Activated effector memory CD4-positive, alpha-beta T cell treated with anti-CD3 and anti-CD28 coated beads, Interleukin-2, amount 50 U/mL, for 16 hours (primary cell): Measurements from ENCODE around the gene VRK1.
"Not testable (repeated sequence)": the region's sequence is repeated elsewhere in the genome, so short reads cannot be mapped to it uniquely, and the experiment has no call there.

ENCODE experiments used
- DNase-seq: peaks from one replicate; pipeline ENCODE4 v3.0.0-alpha.2; 2020

VRK1 gene

DNA sequence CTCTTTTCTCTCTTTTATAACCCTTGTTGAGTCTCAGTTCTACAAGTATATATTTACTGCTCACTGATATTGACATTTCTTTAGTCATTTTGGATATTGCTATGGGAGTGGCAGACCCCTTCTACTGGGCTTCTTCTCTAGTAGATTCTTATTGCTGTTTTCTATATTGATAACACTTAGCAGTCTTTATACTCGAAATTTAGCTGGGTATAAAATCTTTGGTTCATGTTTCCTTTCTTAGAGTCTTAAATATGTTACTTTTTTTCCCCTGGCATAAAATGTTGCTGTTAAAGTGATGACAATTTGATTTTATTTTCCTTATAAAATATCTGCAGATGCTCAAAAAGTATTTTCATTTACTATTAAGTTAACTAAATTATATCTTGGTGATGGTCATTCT is 32.6 kb downstream of the VRK1 start:
- DNase-seq = no peak

DNA sequence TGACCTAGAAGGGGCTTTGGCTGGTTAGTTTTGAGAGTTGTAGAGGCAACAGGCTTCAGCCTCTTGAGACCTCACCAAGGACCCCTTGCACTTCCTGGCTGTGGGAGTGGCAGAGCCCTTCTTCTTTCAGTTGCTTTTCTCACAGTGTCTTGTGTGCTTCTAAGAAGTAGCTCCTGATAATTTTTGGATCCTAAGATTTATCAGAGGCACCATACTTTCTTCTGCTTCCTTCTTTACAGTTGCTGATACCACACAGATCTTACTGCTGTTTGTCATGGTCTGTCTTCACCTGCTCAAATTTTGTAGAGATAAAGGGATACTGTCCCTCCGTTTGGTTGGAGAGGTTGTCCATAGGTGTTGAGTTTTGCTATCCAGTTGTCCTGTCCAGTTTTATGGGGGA is 33.8 kb downstream of the VRK1 start:
- DNase-seq = no peak

DNA sequence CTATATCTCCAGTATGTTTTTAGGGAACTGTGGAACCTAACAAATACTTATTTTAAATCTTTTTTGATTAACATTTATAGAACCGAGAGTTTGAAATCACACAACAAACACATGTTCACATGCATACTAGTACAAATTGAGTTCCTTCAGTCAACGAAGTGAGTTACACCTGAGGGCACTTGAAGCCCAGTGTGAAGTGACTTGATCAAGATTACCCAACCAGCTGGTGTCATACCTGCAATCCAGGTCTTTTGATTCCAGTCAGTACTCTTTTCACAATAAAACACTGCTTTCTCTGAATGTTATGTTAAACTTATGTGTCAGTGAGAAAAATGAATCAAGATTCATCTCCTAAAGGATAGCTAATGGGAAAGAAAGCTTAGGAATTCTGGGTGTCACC is 35.2 kb downstream of the VRK1 start:
- no peak for DNase-seq

DNA sequence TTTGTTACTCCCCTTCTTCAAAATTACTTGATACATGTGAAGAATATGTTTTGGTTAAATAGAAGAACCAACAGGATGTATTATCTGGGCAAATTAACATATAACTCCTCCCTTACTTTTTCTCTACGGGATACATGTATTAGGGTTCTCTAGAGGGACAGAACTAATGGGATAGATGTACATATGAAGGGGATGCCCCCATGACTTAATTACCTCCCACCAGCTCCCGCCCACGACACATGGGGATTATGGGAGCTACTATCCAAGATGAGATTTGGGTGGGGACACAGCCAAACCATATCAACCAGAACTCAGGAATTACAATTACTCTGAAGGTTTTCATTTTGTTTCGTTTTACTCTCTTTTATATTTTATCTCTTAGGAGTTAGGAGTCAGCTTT is 41.3 kb downstream of the VRK1 start:
- DNase-seq = no peak

DNA sequence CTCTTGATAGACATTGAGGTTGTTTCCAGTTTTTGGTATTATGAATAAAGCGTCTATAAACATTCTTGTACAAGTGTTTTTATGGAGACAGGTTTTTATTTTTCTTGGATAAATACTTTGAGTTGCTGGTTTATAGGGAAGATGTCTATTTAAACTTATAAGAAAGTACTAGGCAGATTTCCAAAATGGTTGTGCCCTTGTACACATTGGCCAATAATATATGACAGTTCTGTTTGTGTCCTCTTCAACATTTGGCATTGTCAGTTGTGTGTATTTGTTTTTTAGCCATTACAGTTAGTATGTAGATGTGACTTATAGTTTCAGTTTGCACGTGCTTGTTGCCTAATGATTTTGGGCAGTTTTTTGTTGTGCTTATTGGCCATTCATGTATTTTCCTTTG is 42.1 kb downstream of the VRK1 start:
- no peak for DNase-seq

DNA sequence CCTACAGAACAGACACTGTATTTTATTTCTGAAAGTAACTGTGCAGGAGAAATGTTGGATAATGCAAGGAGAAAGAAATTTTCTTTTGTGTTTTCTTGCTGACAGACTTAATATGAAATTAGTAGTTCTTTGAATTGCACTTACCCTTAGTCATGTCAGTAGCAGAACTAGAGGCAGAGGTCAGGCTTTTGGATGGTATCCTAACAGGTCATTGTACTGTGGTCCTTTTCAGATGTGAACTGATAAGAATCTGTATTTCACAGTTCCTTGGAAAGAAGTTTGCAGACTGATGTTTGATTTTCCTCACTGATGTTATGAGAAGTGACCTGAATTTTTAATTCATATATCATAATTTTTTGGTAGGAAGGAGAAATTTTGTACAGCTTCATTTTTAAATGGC is 46.0 kb downstream of the VRK1 start:
- no peak for DNase-seq

DNA sequence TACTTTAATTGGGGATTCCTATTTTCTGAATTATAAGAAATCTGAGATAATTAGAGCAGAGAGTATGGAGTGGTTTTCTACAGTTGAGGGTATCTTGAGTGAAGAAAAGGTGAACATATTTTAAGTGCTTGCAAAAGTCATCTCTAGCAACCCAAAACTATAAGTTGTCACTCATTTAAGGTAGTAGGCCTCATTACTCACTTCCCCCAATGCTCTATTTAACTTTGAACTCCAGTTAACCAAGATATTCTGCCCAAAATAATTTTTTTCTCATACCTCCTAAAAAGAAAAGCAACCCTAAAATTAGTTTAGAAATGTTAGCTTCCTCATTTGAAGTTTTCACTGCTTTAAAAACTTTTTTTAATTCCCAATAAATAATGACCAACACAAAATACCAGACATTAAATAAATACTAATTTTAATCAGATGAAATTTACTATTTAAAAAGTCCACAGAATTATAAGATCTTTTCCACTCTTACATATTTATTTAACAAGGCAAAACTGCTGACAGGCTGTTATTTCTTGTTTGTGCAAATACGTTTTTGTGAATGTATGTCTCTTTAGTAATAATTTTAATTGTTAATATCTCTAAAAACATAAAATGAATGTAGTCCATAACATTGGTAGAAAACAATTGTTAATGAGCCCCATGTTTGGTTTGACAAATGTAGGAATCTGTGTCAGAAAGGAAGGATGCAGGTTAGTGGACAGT is 47.8 kb downstream of the VRK1 start:
- no peak for DNase-seq

DNA sequence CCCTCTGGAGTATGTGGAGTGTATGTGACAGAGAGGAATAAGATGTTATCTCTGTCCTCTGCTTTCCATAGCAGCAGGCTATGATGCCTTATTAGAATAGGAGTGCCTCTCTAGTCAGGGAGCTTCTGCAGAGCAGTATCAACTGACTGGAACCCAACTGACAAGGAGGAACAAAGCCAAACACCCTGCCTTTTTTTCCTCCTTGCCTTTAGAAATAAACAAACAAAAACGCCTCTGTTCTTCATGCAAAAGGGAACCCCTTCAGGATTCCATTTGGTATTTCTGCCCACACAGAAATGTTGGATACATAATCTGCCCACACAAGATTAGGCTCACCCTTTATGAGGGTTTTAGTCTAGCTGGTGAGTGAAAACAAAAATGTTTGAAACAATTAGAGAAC is 50.3 kb downstream of the VRK1 start:
- DNase-seq = no peak

DNA sequence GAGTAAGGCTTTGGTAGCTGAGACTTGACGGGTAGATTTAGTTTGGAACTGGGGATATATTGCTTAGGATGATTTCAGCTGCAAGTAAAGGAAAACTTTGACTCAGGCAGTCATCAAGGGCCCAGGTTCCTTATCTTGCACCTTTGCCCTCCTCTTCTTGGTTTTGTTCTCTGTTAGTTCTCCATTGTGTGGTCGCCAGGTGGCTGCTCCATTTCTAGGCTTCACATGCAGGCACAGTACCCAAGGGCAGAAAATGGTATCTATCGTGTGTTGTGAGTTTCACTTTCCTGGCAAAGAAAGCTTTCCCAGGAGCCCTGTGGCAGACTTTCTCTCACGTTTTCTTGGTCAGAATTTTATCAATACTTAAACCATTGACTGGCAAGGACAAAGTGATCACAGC is 50.8 kb downstream of the VRK1 start:
- DNase-seq = no peak

DNA sequence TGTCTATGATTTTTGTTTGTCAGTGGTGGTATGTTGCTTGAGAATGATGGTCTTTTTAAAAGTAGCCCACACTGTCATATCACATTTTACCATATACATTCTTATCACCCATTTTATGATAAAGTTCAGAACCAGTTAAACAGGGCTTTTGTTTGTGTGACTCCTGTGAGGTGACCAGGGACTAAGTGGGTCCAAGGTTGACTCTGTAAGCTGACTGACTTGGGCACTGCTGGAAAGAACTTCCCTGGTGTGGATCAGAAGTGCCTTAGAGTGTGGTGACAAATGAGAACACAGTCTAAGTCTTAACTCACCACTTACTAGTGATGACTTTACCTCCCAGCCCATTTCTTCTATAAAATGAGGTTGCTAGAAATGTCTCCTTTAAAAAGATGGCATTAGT is 52.6 kb downstream of the VRK1 start:
- DNase-seq = no peak

DNA sequence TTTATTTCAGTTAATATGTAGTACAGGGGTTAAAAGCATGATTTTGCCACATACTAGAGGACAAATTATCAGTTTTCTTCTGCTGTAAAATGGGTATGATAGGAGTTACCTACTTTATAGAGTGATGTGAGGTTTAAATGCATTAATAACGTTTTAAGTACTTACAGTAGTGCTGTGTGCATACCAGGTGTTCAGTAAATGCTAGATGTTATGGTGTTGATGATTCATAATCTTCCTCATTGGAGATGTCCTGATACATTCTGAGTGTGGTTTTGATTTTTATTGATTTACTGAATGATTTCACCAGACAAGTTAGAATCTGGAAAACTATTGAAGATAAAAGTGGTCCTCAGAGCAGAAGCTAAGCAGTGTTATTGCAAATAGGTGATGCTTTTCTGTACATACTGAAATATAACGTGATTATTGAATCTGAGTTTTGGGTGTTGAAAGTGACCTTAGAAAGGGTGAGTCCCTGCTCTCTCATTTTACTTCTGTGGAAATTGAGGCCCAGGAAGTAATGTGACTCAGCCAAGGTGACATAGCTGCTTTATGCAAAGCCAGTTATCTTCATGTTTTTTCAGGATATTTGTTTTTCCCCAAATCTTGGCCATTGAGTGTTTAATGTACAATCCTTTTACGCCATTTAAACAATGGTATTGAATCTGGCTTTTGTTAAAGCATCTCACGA is 54.7 kb downstream of the VRK1 start:
- no peak for DNase-seq

DNA sequence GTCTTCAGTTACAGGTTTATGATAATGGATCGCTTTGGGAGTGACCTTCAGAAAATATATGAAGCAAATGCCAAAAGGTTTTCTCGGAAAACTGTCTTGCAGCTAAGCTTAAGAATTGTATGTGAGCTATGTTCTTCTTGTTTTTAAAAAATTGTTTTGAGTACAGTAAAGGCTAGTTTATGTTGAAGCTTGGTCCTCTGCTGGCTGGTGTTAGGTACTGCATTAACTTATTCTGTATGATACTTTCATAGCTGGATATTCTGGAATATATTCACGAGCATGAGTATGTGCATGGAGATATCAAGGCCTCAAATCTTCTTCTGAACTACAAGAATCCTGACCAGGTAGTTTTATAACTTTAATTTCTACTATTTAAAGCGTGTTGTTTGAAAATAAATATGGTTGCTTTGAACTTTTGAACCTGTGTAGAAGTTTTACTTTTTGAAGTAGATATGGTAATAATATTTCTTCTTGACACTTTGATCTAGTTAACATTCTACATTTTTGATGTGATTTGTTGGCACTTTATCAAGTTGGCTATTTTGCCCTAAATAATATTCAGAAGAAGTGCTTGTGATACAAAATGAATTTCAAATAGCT is 55.7 kb downstream of the VRK1 start:
- DNase-seq = no peak

DNA sequence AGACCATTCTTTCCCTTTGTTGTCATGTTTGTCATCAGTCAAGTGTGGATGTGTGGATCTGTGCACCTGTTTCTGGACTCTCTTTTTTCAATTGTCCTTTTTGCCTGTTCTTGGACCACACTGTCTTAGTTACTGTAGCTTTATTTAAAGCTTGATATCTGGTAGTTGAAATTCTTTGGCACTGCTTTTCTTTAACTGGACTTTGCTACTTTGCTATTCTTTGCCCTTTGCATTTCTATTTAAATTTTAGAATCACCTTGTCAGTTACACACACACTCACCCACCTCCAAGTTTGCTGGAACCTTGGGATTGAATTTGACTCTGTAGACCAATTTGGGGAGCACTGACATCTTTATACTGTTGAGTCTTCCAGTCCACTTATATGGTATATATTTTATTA is 61.5 kb downstream of the VRK1 start:
- DNase-seq = no peak

DNA sequence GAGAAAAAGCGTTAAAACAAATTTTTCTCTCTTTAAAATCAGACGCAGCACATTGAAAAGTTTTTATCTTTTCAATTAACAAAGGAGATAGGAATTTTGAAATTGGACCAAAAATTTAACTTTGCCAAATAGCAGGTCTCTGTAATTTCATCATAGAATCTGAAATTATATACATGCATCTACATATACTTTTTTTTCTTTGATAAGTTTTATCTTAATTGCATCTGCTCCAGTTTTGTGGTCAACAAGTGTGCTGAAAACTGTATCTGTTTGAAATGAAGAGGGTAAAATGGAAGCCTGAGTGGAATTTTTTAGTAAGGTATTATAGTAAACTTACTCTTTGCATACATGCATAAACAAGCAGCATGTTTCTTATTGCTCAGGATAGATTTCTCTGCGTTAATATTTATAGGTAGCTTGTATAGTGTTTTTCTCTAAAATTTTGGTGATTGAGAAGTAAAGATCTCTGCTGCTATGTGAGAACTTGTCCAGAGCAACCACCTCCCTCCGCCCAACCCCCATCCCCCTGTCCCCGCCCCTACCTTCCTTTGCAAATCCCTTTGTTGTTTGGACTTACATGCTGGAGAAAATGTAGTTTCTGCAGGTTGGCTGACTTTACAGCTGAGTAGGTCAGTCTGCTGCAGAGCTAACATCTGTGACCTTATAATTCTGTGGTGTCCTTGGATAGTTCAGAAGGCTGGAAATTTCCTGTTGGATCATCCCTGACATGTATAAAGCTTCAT is 64.6 kb downstream of the VRK1 start:
- DNase-seq = no peak

DNA sequence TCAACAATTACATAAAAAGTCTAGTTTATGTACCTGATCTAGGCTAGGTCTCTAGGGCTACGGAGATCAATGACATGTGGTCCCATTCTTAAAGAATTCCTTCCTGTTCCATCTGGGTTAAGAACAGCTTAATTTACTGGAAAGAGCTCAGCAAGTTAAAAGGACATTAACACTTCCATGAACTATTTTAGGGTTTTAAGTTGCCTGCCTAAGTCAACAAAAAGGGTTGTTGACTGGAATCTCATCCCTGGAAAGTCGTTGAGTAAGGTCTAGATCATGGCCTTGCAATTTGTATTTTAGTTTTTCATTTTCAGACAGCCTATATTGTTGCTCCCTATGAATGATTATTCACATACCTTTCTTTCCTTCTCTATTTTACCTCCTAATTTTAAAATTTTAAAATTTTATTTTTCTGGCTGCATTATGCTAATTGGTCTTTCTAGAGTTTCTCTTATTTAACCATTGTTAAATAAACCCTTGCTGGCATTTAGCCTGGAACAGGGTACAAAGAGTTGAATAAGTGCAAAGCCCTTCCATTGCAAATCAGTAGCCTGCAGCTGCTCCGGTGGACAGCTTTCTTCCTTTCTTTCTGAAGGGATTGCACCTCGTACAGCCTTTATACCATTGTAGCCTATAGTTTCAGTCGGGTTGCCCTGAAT is 66.3 kb downstream of the VRK1 start:
- DNase-seq = no peak

DNA sequence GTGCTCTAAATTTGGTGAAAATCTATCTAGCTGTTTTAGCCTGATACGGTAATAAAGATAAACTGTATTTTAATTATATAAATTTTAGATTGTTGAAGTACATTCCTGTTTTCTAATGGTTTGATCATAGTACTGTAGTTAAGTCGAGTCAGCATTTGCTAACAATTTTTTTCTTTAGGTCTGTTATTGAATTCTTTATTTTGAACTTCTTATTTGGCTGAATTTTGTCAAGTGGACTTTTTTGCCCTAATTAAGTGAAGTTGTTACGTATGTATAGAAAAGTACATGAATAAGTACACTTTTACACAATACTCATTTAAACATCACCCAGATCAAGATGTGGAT is 66.8 kb downstream of the VRK1 start:
- no peak for DNase-seq

DNA sequence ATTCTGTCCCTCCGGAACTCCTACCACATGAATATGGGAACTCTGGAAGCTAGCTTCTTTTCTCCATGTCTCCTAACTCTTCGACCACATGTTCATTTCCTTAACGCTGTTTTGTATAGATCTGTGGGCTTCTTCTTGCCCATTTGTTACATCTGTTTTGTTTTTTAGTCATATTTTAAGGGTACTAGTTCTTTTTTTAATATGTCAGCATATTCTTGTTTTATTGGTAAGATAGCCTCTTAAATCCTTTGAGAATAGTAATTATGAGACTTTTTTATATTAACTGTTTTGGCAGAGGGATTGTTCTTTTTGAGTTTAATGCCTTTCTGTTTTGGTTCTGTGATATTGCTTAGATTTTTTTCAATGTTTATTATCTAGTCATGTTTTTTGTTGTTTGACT is 70.5 kb downstream of the VRK1 start:
- DNase-seq = no peak

DNA sequence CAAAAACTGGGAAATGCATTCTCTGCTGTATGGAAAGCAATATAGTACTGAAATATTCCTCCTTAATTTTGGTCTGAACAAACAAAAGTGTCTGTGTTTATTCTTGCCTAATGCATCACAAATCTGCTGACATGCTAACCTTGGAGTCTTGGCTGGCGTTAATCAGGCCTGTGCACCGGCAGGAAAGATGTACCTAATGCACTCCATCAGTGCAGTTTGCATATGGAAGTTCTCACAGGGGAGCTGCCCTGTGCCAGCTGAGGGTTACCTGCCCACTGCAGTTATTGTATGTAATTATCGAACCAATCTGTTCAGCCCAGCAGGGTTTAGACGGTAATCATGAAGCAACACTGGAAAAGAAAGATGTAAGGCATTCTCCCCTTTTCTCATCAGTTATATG is 76.9 kb downstream of the VRK1 start:
- DNase-seq = no peak

DNA sequence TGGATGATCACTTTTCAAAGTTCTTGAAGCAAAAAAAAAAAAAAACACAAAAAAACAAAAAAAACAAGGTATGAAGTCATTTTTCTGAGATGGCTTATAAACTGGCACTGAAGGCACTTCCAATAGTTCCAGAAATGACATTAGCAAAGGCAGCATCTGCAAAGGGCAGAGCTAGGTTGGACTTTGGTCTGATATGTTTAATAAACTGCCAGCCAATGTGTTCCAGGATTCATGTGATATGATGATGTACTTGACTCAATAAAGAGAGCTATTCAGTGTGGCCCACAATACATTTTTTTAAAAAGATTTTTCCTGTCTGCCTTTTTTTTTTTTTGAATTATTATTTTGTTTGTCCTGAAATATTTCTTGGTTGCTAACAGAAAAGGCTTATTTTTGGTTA is 79.6 kb downstream of the VRK1 start:
- no peak for DNase-seq

DNA sequence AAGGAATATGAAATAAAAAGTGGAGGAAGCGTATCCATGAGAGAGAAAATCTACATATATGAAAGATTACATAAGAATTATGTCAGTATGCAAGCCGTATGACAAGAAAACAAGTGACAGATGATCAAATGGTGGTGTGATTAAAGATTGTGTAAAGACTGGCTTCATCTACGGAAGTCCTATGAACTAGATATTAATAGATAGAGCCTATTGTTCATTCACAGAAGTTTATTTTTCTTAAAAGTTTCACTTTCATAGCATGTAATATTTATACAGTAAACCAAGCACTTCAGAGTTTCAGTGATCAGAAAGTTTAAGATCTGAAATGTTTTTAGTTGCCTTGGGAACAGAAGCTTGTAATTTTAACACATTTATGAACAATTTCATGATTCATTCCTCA is 84.5 kb downstream of the VRK1 start:
- DNase-seq = no peak

DNA sequence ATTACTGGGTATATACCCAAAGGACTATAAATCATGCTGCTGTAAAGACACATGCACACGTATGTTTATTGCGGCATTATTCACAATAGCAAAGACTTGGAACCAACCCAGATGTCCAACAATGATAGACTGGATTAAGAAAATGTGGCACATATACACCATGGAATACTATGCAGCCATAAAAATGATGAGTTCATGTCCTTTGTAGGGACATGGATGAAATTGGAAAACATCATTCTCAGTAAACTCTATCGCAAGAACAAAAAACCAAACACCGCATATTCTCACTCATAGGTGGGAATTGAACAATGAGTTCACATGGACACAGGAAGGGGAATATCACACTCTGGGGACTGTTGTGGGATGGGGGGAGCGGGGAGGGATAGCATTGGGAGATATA is 86.8 kb downstream of the VRK1 start:
- DNase-seq = not testable (repeated sequence)

DNA sequence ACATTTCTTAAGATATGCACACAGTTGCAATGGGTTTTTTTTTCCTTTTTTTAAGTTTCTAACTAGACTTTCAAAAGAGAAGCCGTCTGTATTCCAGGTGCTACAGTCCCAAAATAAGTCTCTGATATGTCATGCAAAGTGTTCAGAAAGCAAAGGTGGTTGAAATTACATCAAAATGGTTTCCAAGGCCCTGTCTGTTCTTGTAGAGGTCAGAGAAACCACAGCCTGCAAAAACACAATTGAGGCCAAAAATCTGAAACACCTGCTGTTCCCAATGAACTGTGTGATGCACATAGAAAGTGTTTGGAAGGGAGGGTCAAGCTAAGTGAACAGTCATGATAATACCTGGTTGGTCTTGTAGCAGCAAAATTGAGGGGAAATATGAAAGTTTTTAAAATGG is 91.0 kb downstream of the VRK1 start:
- DNase-seq = no peak

DNA sequence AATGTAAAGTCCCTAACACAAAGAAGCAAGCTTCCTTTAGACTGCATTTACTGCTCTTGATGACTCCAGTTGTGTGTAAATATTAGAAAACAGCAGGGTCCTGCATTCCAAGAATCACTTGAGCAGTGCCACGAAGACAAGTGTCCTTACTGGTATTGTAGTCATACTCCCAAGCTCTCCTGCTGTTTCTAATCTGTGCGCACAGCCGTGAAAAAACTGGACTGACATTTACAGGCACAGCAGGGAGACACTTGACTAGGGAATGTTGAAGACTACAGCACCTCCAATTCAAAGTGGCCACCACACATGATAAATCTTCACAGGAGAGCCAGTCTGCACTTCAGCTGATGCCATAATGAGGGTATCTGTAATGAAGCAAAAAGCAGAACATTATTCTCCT is 91.4 kb downstream of the VRK1 start:
- DNase-seq = no peak

DNA sequence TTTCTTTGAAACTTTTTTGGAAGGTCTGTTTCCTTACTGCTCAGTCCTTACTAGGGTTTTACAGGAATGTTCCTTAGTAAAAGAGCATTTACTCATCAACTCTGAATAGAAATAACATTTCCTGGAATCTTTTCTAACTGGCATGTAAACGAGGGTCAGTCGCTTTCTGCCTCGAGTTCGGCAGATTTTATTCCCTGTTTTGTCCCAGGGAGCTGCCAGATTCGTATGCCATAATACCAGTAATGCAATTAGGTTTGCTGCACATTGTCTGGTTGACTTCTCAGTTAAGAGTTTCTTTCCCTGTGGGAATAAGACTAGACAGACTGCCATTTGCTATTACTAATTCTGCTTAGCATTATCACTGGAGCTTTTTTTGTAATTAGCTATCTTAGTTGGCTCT is 91.9 kb downstream of the VRK1 start:
- no peak for DNase-seq
